ENCODE data around the gene ARSG.
"Not testable (repeated sequence)": the region's sequence is repeated elsewhere in the genome, so short reads cannot be mapped to it uniquely, and the experiment has no call there.

ARSG gene

DNA sequence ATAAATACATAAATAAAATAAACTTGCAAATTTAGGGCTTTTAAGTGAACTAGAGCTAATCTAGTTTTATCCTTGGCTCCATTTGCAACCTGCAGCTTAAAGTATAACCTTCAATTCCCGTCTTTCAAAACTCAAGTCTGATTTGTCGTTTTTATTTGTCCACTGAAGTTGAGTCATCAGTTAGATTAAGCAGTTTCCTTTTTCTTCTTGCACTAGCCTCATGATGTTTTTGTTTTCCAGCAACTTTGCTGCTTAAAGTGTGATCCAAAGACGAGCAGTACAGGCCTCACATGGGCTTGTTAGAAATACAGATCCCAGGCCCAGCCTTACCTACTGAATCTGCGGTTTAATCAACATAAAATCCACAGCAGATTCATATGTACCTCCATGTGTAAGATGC lies 13.8 kb downstream of the ARSG start:
- no peak for DNase-seq (ENCODE audit: low read depth in 2 of 2)

GRCh38 chr17:68306819-68307218 lies 15.5 kb downstream of the ARSG start:
- DNase-seq (ENCODE audit: low read depth in 2 of 2): no peak

GRCh38 chr17:68307443-68307842 lies 16.1 kb downstream of the ARSG start:
- no peak for DNase-seq (ENCODE audit: low read depth in 2 of 2)

GRCh38 chr17:68308486-68308885 lies 17.2 kb downstream of the ARSG start:
- DNase-seq (ENCODE audit: low read depth in 2 of 2): not testable (repeated sequence)

GRCh38 chr17:68309066-68309670 lies 17.9 kb downstream of the ARSG start:
- DNase-seq (ENCODE audit: low read depth in 2 of 2): not testable (repeated sequence)

GRCh38 chr17:68310152-68310551 lies 18.9 kb downstream of the ARSG start:
- no peak for DNase-seq (ENCODE audit: low read depth in 2 of 2)

DNA sequence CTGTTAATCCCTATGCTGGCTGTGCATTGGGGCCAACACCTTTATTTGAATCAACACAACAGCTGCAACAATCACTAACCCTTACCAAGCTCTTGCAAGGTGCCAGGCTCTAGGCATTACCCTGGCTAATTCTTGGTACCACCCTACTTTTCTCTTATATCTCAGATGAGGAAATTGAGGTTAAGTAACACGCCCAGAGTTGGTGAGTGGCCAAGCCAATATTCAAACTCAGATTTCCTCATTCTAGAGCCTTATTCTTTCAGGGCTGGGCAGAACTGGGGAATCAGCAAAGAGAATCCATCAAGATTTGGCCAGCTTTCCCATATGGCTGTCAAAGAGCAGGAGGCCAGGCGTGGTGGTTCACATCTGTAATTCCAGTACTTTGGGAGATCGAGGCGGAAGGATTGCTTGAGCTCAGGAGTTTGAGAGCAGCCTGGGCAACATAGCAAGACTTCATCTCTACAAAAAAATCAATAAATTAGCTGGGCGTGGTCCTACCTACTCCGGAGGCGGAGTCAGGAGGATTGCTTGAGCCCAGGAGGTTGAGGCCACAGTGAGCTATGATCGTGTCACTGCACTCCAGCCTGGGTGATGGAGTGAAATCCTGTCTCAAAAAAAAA lies 23.7 kb downstream of the ARSG start:
- DNase-seq (ENCODE audit: low read depth in 2 of 2): no peak

- no peak for DNase-seq (ENCODE audit: low read depth in 2 of 2)
These were observed 24.6 kb downstream of the ARSG start for GRCh38 chr17:68315930-68316329.

- no peak for DNase-seq (ENCODE audit: low read depth in 2 of 2)
These were observed 26.2 kb downstream of the ARSG start for GRCh38 chr17:68317458-68317857.

DNA sequence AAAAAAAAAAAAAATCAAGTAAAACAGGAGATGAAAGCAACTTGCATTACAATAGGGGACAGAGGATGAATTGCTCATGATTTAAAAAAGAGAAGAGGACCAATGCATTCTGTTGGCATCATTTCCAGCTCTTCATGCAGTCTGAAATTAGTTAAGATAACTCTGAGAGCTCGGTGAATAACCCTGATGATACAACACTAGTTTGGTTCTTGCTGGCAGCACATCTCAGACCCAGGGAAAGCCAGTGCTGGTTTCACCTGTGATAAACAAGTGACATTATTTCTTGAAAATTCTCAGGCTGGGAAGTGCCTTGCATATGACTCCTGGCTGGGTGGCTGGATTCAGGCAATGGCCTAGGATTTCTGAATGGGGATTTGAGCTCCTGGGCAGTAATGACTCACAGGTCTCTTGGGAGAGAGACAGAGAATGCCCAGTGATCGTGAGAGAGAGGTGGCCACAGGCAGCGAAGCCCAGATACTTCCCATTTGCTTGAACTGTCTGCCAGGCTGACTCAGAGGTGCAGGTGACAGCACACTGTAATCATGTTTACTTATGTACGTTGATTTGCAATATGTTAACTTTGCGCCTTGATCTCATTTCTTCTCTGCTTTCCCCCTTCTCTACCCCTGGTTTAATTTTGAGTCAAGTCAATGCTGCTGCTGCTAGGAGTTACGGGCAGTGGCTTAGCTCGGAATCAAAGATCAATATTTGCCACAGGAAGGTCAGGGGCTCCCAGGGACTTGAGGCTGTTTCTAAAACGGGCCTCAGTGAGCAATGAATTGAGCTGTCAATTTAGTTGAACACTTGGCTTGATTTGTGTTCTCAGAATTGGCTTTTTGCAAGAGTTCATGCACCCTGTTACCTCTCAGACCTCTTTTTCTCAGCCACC lies 27.1 kb downstream of the ARSG start:
- no peak for DNase-seq (ENCODE audit: low read depth in 2 of 2)

DNA sequence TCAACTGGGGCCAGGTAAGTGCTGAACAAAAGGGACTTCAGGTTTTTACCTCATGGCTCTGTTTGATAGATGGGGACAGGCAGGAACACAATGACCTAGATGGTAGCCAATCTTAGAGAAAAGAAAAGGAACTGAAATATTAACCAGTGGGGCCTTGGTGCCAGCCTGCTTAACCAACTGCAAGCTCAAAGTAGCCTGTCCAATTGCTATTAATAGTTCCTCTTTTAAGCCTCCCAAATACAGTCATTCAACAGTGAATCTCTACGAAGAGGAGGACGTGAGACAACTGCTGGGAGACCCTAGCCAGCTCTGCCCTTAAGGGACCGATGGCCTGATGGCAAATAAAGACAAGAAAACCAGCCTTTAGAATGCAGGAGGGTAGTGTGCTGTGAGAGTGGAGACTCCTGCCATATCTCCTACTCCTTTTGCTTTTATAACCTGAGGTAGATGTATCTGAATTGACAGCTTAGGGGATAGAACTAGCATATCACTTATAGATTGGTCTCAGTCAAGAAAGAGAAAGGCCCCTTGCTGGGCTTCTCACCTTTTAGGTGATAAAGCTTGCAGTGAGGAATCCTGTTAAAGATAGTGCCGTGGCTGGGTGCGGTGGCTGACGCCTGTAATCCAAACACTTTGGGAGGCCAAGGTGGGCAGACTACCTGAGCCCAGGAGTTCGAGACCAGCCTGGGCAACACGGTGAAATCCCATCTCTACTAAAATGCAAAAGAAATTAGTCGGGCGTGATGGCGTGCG lies 28.3 kb downstream of the ARSG start:
- no peak for DNase-seq (ENCODE audit: low read depth in 2 of 2)

GRCh38 chr17:68320311-68320865 lies 29.1 kb downstream of the ARSG start:
- DNase-seq (ENCODE audit: low read depth in 2 of 2): no peak

DNA sequence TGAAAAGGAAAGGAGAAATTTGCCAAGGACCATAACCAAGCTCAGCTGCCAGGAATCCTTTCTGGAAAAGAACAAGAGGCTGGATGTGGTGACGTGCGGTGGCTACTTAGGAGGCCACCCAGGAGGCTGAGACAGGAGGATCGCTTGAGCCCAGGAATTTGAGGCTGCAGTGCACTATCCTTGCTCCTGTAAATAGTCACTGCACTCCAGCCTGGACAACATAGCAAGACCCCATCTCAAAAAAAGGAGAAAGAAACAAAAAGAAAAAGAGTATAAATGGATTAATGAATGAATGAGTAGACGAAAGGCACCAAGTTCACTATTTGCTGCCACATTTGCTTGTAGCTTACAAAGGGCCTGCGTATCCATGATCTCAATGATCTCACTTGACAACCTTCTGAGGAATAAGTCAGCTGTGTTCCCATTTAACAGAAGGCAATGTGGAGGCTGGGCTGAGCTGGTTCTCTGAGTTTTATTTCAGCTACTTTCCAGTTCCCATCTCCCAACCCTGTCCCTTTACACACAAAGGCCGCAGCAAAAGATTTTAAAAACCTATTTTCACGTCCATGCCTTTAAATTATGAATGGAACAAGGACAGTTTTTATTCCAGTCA lies 29.8 kb downstream of the ARSG start:
- no peak for DNase-seq (ENCODE audit: low read depth in 2 of 2)

DNA sequence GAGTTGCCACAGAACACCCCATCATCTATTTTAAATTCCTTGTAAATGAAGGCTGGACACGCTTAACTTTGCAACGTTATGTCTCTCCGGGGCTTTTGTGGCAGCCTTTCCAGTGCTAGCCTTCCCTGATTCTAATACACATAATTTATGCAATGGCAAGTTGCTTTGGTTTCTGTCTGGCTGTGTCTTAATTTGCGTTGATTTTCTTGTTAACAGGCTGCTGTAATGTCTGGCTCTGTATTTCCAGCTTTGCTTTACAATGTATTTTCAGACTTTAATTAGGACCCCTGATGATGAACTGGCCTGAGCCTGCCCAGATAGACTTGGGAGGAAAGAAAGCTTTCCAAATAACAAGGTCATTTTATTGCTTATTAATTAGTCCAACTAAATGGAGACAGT lies 30.3 kb downstream of the ARSG start:
- no peak for DNase-seq (ENCODE audit: low read depth in 2 of 2)

- no peak for DNase-seq (ENCODE audit: low read depth in 2 of 2)
These were observed 31.3 kb downstream of the ARSG start for GRCh38 chr17:68322630-68323029.

- DNase-seq (ENCODE audit: low read depth in 2 of 2): no peak
These were observed 32.8 kb downstream of the ARSG start for GRCh38 chr17:68324114-68324513.

GRCh38 chr17:68324654-68325336 lies 33.5 kb downstream of the ARSG start:
- DNase-seq (ENCODE audit: low read depth in 2 of 2): no peak

DNA sequence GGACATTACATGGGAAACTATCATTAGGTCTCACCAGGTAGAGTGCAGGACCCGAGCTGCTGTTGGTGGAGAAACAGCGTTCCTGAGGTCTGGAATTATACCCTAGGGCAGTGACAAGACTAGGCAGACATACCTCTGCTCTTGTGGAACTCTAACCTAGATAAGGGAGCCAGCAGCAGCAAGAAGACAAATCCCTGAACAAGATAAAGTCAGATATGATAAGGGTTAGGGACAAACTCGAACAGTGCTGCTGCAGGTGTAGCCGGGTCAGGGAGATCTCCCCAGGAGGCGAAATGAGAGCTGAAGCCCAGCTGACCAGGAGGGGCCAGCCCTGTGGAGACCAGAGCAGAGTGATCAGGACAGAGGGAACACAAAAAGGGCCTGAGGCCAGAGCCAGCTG lies 34.7 kb downstream of the ARSG start:
- no peak for DNase-seq (ENCODE audit: low read depth in 2 of 2)

GRCh38 chr17:68326681-68327080 lies 35.4 kb downstream of the ARSG start:
- DNase-seq (ENCODE audit: low read depth in 2 of 2): no peak

DNA sequence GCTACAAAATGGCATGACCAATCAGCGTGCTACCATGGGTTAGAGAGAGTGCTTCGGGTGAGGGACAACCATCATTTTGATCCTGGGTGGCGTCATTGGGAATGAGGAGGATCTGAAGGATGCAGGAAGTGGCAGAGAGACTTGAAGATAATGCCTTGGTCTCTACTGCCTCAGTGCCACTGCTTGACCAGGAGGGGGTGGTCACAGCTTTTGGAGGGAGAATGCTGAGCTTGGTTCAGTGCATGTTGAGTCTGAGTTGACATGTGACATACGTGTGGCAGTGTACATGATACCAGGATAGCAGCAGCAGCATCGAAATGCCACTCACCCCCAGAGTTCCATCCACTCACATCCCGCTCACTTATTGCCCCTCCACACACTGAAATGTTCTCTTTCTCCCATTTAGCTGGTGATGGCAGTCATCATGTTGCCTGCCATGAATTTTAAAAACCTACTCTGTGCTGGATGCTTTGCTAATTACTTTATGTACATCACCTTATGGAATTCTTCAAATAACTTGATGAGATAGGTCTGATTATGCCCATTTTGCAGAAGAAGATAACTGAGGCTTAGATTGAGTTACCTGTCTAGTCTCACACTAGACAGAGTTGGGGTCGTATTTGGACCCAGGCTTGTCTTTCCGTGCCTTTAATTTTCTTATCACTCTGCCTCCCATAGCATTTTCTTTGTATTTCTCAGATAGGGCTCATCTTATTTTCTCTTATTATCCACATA lies 36.7 kb downstream of the ARSG start:
- DNase-seq (ENCODE audit: low read depth in 2 of 2): no peak

Data from fibroblast of skin of left quadriceps (primary cell).